ENCODE data around the gene CMTM2.
"Not testable (repeated sequence)": the region's sequence is repeated elsewhere in the genome, so short reads cannot be mapped to it uniquely, and the experiment has no call there.

CMTM2 gene

DNA sequence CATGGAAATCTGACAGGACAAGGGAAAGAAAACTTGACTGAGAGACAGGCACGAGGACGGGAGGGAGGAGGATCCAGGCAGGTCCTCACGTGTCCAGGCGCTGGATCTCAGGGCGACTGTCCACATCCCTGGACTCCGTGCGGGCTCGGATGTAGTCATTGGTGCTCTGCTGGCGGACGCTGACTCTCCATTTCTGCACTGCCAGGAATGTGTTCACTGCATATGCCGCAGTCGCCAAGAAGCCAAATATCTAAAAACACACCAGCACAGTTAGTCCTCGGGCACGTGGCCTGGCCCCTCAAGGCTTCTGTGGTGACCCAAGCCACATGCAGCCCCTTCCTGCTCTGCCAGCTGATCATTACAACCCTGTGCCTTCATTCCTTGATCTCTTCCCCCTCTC lies 42.7 kb downstream of the CMTM2 start:
- in situ Hi-C loops (cut with HindIII; ENCODE audit: low pct_unique_long_range_greater_than_20kb, low sequenced_read_pairs), result no loop called here
- no peak for DNase-seq (ENCODE audit: low read depth in 1 of 2, low spot score in 1 of 2)
- TF ChIP-seq JUND (IDR thresholded peaks at IDR 0.05; ENCODE audit: low read depth), result no peak

DNA sequence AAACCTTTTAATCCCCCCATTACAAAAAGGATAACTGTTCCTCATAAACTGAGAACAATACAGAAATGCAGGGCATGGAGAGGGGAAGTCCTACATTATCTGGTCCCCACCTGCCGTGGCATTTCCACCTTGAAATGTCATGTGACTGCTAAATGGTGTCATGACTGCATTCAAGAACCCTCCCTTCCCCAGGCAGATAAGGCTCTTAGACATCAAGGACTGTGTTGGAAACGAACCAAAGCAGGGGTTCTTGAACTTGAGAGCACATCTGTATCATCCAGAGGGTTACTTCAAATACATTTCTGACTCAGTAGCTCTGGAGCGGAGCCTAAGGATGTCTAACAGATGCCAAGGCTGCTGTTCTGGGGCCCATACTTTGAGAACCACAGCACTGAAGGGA lies 43.6 kb downstream of the CMTM2 start:
- TF ChIP-seq JUND (IDR thresholded peaks at IDR 0.05; ENCODE audit: low read depth), result no peak
- in situ Hi-C loops (cut with HindIII; ENCODE audit: low pct_unique_long_range_greater_than_20kb, low sequenced_read_pairs), result no loop called here
- no peak for DNase-seq (ENCODE audit: low read depth in 1 of 2, low spot score in 1 of 2)

DNA sequence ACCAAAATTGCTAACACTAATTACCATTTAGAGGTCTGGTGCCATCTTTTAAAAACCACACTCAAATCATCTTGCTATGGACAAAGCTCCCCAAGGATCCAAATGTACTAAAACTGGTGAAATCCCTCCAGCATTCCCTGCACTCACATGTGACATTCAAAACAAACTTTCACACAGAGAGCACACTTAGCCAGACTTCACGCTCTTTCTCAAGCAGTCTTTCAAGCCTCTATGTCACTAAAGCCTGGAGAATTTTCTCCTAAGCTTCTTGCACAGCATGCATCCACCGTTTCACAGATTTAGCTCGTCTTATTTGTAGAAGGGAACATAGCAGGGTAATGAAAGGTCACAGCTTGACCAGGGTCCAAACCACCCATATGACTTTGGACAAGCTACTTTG lies 44.5 kb downstream of the CMTM2 start:
- TF ChIP-seq JUND (IDR thresholded peaks at IDR 0.05; ENCODE audit: low read depth), result no peak
- no peak for DNase-seq (ENCODE audit: low read depth in 1 of 2, low spot score in 1 of 2)
- in situ Hi-C loops (cut with HindIII; ENCODE audit: low pct_unique_long_range_greater_than_20kb, low sequenced_read_pairs), result no loop called here

DNA sequence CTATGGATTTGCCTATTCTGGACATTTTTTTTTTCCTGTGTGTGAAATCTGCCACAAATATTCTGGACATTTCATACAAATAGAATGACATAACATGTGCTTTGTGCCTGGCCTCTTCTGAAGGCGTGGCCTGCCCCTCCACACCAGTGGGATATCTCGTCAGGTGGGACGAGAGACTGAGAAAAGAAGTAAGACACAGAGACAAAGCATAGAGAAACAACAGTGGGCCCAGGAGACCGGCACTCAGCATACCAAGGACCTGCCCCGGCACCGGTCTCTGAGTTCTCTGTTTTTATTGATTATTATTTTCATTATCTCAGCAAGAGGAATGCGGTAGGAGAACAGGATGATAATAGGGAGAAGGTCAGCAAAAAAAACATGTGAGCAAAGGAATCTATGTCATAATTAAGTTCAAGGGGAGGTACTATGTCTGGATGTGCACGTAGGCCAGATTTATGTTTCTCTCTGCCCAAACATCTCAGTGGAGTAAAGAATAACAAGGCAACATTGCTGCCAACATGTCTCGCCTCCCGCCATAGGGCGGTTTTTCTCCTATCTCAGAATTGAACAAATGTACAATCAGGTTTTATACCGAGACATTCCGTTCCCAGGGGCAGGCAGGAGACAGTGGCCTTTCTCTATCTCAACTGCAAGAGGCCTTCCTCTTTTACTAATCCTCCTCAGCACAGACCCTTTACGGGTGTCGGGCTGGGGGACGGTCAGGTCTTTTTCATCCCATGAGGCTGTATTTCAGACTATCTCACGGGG lies 48.5 kb downstream of the CMTM2 start:
- in situ Hi-C loops (cut with HindIII; ENCODE audit: low pct_unique_long_range_greater_than_20kb, low sequenced_read_pairs); DNase-seq (ENCODE audit: low read depth in 1 of 2, low spot score in 1 of 2): not testable (repeated sequence)

DNA sequence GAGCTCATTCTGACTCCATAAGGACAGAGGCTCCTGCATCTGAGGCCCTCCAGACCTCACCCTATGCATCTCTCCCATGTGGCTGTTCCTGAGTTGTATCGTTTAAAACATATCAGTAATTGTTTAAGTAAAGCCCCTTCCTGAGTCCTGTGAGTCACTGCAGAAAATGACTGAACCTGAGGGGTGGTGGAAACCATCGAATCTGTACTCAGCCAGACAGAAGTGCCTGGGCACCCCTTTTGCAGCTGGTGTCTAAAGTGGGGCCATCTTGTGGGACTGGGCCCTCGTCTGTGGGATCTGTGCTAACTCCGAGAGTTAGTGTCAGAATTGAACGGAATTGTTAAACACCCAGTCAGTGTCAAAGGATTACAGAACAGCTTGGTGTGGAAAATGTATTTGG lies 50.6 kb downstream of the CMTM2 start:
- DNase-seq (ENCODE audit: low read depth in 1 of 2, low spot score in 1 of 2), result no peak
- in situ Hi-C loops (cut with HindIII; ENCODE audit: low pct_unique_long_range_greater_than_20kb, low sequenced_read_pairs), result no loop called here
- TF ChIP-seq JUND (IDR thresholded peaks at IDR 0.05; ENCODE audit: low read depth), result no peak

DNA sequence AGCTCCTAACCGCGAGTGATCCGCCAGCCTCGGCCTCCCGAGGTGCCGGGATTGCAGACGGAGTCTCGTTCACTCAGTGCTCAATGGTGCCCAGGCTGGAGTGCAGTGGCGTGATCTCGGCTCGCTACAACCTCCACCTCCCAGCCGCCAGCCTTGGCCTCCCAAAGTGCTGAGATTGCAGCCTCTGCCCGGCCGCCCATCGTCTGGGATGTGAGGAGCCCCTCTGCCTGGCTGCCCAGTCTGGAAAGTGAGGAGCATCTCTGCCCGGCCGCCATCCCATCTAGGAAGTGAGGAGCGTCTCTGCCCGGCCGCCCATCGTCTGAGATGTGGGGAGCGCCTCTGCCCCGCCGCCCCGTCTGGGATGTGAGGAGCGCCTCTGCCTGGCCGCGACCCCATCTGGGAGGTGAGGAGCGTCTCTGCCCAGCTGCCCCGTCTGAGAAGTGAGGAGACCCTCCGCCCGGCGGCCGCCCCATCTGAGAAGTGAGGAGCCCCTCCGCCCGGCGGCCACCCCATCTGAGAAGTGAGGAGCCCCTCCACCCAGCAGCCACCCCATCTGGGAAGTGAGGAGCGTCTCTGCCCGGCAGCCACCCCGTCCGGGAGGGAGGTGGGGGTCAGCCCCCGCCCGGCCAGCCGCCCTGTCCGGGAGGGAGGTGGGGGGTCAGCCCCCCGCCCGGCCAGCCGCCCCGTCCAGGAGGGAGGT lies 51.4 kb downstream of the CMTM2 start:
- in situ Hi-C loops (cut with HindIII; ENCODE audit: low pct_unique_long_range_greater_than_20kb, low sequenced_read_pairs); DNase-seq (ENCODE audit: low read depth in 1 of 2, low spot score in 1 of 2): not testable (repeated sequence)

DNA sequence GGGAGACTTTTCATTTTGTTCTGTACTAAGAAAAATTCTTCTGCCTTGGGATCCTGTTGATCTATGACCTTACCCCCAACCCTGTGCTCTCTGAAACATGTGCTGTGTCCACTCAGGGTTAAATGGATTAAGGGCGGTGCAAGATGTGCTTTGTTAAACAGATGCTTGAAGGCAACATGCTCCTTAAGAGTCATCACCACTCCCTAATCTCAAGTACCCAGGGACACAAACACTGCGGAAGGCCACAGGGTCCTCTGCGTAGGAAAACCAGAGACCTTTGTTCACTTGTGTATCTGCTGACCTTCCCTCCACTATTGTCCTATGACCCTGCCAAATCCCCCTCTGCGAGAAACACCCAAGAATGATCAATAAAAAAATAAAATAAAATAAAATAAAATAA lies 52.3 kb downstream of the CMTM2 start:
- in situ Hi-C loops (cut with HindIII; ENCODE audit: low pct_unique_long_range_greater_than_20kb, low sequenced_read_pairs); DNase-seq (ENCODE audit: low read depth in 1 of 2, low spot score in 1 of 2): not testable (repeated sequence)

DNA sequence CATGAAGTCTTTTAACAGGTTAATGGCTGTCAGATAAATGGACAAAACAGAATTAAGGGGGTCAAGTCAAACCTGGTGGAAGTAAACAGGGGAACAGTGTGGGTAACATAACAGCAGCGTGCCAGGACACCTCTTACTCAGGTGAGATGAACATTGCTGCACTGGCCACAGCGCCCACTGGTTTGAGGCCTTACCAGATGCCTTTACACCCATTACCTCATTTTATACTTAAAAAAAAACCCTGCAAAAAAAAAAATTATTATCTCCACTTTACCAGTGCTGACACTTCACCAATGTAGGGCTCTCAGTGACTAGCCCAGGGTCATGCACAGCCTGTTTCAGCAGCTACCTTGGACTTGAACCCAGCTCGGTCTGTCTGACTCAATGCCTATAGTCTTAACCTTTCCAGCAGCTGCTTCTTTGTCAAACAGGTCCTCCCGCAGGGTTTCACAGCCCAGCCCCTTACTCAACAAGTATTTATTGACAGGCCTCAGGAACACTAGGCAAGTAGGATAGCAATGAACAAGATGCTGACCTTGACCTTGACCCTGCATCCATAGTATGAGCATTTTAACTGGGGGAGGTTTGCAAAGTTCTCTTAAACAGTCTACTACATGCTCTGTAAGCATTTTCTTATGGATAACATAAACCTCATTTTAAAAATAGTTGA lies 55.4 kb downstream of the CMTM2 start:
- DNase-seq (ENCODE audit: low read depth in 1 of 2, low spot score in 1 of 2), result no peak
- no peak for TF ChIP-seq JUND (IDR thresholded peaks at IDR 0.05; ENCODE audit: low read depth)
- in situ Hi-C loops (cut with HindIII; ENCODE audit: low pct_unique_long_range_greater_than_20kb, low sequenced_read_pairs), result no loop called here

DNA sequence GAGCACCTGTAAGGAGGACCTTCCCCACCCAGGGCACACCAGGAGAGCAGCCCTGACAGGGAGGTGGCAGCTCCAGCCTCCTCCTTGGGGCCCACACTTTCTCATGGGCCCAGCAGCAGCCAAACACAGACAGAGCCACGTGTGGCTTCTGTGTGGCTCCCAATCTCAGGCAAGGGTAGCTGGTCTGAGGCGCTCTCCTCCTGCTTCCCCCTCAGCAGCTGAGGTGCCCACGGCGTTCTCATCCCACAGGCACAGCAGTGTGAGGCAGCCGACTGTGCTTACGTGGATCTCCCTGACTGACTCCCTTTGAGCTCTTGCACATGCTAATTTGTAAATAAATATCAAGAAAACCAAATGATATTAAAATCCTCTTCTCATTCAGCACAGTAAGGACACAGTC lies 56.1 kb downstream of the CMTM2 start:
- TF ChIP-seq JUND (IDR thresholded peaks at IDR 0.05; ENCODE audit: low read depth), result no peak
- DNase-seq (ENCODE audit: low read depth in 1 of 2, low spot score in 1 of 2), result no peak
- in situ Hi-C loops (cut with HindIII; ENCODE audit: low pct_unique_long_range_greater_than_20kb, low sequenced_read_pairs), result no loop called here

DNA sequence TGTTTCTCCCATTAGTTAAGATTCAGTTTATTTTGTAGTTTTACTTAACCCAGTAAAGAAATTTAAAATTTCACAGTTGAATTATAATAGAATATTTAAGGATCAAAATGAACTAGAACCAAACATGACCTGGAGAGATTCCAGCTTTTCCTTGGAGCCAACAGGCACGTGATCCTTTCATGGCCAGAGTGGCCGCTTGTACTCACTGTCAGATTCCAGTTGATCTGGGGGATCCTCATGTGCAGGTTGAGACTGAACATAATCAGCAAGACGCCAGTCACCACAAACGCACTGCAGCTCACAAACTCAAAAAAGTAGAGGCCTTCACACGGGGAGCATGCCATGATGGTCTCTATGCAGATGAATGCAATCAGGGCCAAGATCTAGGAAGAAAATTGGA lies 56.9 kb downstream of the CMTM2 start:
- no peak for DNase-seq (ENCODE audit: low read depth in 1 of 2, low spot score in 1 of 2)
- TF ChIP-seq JUND (IDR thresholded peaks at IDR 0.05; ENCODE audit: low read depth), result no peak
- in situ Hi-C loops (cut with HindIII; ENCODE audit: low pct_unique_long_range_greater_than_20kb, low sequenced_read_pairs), result no loop called here

DNA sequence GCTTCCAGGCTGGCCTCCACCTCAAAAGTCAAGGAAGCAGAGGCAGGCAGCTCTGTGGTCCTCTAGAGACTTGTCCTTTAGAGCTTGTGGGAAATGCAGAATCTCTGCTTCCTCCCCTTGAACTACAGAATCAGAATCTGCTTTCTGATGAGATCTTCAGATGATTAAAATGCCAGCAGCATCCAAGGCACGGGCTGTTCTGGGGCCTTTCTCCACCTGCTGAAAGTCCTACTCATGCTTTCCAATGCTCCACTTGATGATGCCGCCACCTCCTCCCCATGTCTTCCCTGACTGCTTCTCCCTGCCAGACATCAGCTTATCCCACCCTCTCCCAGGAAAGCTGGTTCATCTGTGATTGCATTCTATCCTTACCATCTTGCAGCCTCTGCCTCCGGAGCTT lies 58.5 kb downstream of the CMTM2 start:
- in situ Hi-C loops (cut with HindIII; ENCODE audit: low pct_unique_long_range_greater_than_20kb, low sequenced_read_pairs), result no loop called here
- no peak for TF ChIP-seq JUND (IDR thresholded peaks at IDR 0.05; ENCODE audit: low read depth)
- DNase-seq (ENCODE audit: low read depth in 1 of 2, low spot score in 1 of 2), result no peak

All from T47D (cell line).